Measurements from ENCODE around the gene GPR55.

The GPR55 gene

DNA sequence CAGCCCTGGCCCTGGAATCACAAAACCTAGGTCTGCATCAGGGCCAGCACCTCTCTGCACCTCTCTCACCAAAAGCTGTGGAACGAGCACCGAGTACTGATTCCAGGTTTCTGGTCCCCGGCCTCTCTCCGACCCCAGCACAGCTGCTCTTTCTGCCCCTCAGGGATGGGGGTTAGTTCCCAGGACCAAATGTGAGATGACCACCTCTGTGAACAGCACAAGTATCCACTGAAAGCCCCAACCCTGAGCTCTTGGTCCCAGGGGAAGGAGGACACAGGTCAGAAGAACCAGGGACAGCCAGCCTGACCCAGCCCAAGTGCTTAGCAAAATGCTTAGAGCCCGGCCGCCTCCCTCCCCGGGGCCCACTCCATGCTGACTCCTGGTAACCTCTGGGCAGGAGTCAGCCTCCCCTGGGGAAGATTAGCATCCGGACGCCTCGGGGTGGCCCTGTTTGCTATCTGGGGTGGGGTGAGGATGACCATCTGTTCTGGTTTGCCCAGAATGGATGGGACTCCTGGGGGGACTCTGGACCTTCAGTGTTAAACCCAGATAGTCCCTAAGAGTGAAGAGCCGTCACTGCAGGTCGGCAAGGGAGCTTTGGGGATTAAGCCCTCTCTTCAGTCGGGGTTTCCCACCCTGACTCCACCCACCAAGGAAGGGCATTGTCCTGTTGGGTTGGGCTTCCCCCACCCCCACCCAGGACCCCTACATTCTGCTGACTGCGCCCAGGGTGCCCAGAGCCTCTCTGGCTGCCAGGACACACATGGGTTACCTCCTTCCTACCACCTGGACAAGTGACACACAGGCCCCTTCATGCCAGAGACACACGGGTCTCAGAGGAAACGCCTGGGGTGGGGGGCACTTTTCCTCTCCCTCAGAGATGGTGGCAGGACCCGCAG is 9.4 kb upstream of the GPR55 start:
- Histone ChIP-seq H3K27ac (no peak overlapping the region), H2AFZ (ENCODE audit: low read depth) (no peak overlapping the region), H3K4me2 (no peak overlapping the region), H3K79me2 (ENCODE audit: insufficient read depth, low read depth) (no peaks in the 10 kb centered on the region), H4K20me1 (ENCODE audit: insufficient read depth) (no peaks in the 10 kb centered on the region), H3K9ac (no peak overlapping the region), H3K4me3 (IDR thresholded peaks at IDR 0.05; ENCODE audit: insufficient read depth, low read depth, low read length) (no peak overlapping the region), H3K4me1 (ENCODE audit: low read depth, poor library complexity, severe bottlenecking) (no peaks in the 10 kb centered on the region), H3K27me3 (ENCODE audit: insufficient read depth, low read depth) (no peaks in the 10 kb centered on the region), H3K36me3 (ENCODE audit: insufficient read depth) (no peaks in the 10 kb centered on the region)
- TF ChIP-seq, protein P1, sequence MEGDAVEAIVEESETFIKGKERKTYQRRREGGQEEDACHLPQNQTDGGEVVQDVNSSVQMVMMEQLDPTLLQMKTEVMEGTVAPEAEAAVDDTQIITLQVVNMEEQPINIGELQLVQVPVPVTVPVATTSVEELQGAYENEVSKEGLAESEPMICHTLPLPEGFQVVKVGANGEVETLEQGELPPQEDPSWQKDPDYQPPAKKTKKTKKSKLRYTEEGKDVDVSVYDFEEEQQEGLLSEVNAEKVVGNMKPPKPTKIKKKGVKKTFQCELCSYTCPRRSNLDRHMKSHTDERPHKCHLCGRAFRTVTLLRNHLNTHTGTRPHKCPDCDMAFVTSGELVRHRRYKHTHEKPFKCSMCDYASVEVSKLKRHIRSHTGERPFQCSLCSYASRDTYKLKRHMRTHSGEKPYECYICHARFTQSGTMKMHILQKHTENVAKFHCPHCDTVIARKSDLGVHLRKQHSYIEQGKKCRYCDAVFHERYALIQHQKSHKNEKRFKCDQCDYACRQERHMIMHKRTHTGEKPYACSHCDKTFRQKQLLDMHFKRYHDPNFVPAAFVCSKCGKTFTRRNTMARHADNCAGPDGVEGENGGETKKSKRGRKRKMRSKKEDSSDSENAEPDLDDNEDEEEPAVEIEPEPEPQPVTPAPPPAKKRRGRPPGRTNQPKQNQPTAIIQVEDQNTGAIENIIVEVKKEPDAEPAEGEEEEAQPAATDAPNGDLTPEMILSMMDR (conservative IDR thresholded peaks at IDR 0.05; ENCODE audit: low read depth, low read length) = no peak

DNA sequence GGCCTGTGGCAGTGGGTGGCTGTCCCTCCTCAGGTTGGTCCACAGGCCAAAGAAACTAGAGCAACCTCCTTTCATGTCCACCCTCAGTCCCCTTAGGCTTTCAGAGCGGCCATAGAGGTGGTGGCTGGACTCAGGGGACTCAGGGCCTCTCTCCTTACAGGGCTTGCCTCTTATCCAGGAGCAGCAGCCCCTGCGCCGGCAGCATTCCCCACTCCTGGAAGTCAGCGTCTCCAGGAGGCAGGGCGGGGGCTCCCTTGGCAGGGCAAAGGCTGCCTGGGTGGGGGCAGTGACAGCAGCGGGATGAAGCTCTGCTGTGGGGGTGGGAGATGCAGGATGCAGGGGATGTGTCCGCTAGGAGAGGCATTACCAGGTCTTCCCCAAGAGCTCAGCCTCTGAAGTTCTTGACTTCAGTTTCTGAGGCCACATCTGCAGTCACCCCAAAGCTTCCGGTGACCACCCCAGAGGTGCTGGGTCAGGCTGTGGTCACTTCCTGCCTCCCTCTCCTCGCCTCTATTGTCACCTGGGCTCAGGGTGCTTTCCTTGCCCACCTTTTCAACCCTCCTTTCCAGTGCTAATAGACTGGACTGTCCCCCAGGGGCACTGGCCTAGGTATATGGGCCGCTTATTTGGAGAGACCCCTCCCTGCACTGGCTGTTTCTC is 8.6 kb upstream of the GPR55 start:
- H3K36me3 ChIP-seq (ENCODE audit: insufficient read depth) = no peaks in the 10 kb centered on the region
- no peak overlapping the region for H3K4me2 ChIP-seq
- peaks cover 5% of the 10 kb centered on the region for H3K4me1 ChIP-seq (ENCODE audit: low read depth, poor library complexity, severe bottlenecking)
- no peaks in the 10 kb centered on the region for H4K20me1 ChIP-seq (ENCODE audit: insufficient read depth)
- no peak overlapping the region for H3K27ac ChIP-seq
- no peaks in the 10 kb centered on the region for H3K27me3 ChIP-seq (ENCODE audit: insufficient read depth, low read depth)
- no peak overlapping the region for H3K9ac ChIP-seq
- H2AFZ ChIP-seq (ENCODE audit: low read depth) = no peak overlapping the region
- H3K79me2 ChIP-seq (ENCODE audit: insufficient read depth, low read depth) = no peaks in the 10 kb centered on the region
- no peak overlapping the region for H3K4me3 ChIP-seq (IDR thresholded peaks at IDR 0.05; ENCODE audit: insufficient read depth, low read depth, low read length)
- TF ChIP-seq, protein P1 (conservative IDR thresholded peaks at IDR 0.05; ENCODE audit: low read depth, low read length) = no peak

DNA sequence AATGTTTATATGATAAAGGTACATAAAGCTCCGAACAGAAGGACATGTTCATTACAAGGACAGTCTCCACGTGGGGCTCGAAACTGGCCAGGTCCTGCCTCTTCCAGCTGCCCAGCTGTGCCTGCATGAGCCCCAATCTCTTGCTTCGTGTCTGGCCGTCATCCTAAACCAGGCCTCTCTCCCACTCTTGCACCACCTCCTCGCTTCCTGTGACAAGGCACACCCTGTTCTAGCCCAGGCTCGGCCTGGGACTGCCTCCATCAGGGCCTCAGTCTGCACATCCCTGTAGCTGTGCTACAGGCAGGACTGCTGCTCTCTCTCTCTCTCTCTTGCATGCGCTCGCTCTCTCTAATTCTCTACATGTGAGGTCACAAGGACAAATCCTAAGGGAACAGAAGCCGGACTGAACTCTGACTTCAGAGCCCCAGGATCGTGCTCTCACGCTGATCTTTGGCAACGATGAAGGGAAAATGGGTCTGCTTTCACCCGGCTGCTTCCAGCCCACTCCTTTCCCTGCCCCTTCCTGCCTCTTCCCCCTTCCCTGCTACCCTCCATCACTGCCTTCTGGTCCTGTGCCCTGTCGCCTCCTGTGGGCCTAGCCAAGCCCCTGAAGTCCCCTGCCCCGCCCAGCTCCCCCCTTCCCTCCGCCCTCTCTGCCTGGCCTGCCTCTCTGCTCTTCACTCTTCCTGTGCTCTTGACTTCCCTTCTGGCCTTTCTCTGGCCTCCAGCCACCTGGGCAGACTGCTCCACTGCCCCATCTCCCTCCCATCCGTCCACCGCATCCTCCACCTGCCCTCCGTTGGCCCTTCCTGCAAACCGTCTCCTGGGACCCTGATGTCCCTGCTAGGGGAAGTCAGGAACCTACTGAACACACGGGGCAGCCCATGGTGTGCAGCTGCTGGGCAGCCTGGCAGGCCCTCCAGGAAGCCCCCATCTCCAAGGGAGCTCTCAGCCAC is 7.8 kb upstream of the GPR55 start:
- Histone ChIP-seq H2AFZ (ENCODE audit: low read depth) (no peak overlapping the region), H3K9ac (no peak overlapping the region), H3K27me3 (ENCODE audit: insufficient read depth, low read depth) (no peaks in the 10 kb centered on the region), H3K36me3 (ENCODE audit: insufficient read depth) (no peaks in the 10 kb centered on the region), H3K79me2 (ENCODE audit: insufficient read depth, low read depth) (no peaks in the 10 kb centered on the region), H4K20me1 (ENCODE audit: insufficient read depth) (no peaks in the 10 kb centered on the region), H3K4me1 (ENCODE audit: low read depth, poor library complexity, severe bottlenecking) (peaks cover 13% of the 10 kb centered on the region), H3K4me2 (no peak overlapping the region), H3K4me3 (IDR thresholded peaks at IDR 0.05; ENCODE audit: insufficient read depth, low read depth, low read length) (no peak overlapping the region), H3K27ac (no peak overlapping the region)
- TF ChIP-seq, protein P1 (conservative IDR thresholded peaks at IDR 0.05; ENCODE audit: low read depth, low read length) = no peak

DNA sequence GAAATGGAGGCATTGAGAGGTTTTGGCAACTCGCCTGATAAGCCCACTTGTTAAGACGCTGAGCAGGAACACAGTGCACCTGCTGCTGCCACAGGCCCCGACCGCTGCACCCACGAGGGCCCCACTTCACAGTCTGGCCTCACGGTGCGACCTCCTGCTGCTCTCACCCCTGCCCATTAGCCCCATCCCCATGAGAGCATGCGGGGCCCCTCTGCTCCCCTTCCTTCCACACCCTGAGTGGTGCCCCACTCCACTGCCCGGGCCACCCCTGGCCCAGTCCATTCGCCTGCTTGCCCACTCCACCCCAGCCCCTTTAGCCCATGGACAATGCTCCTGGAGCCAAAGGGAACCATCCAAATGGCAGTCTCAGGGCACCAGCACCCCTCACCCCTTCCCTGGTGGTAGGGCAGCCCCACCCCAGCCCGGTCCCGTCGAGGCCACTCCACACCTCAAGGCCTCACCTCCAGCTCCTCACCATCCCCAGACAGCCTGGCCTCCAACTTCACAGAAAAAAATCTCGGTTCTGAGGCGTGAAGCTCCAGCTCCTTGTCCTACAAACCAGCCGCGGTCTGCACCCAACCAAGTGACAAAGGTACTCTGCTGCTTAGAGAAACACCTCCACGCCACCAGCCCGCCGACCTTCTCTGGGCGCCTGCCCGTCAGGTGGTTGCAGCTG is 6.7 kb upstream of the GPR55 start:
- Histone ChIP-seq H3K36me3 (ENCODE audit: insufficient read depth) (no peaks in the 10 kb centered on the region), H2AFZ (ENCODE audit: low read depth) (no peak overlapping the region)

More for the DNA sequence above, 6.7 kb upstream of the GPR55 start:
- Histone ChIP-seq H3K4me1 (ENCODE audit: low read depth, poor library complexity, severe bottlenecking) (peaks cover 25% of the 10 kb centered on the region), H3K4me3 (IDR thresholded peaks at IDR 0.05; ENCODE audit: insufficient read depth, low read depth, low read length) (no peak overlapping the region), H3K9ac (no peak overlapping the region), H3K27ac (no peak overlapping the region), H3K4me2 (no peak overlapping the region), H3K27me3 (ENCODE audit: insufficient read depth, low read depth) (no peaks in the 10 kb centered on the region), H4K20me1 (ENCODE audit: insufficient read depth) (no peaks in the 10 kb centered on the region), H3K79me2 (ENCODE audit: insufficient read depth, low read depth) (no peaks in the 10 kb centered on the region)
- TF ChIP-seq, protein P1 (conservative IDR thresholded peaks at IDR 0.05; ENCODE audit: low read depth, low read length) = no peak

Data from KMS-11 (cell line).